ENCODE data around the gene RHOH.

Gene RHOH

GRCh38 chr4:40241026-40241425 lies 44.2 kb downstream of the RHOH start:
- no peak overlapping the region for H3K27ac ChIP-seq (ENCODE audit: extremely low read depth, low read depth, low read length)
- no peak for TF ChIP-seq ZSCAN30 (tag by site-specific recombination; IDR thresholded peaks at IDR 0.05)
- POLR2A ChIA-PET, result no interaction called here
- H3K36me3 ChIP-seq (ENCODE audit: control insufficient read depth in 2 of 2, insufficient read depth in 1 of 2, low read length in 2 of 2), result no peaks in the 10 kb centered on the region
- H3K4me3 ChIP-seq (ENCODE audit: low read depth, low read length), result no peak overlapping the region
- no peaks in the 10 kb centered on the region for H3K9me3 ChIP-seq (ENCODE audit: control insufficient read depth, insufficient read depth, low read depth, low read length)
- CTCF ChIA-PET, result no interaction called here
- H3K4me1 ChIP-seq (ENCODE audit: control insufficient read depth, insufficient read depth, low read length), result no peaks in the 10 kb centered on the region

GRCh38 chr4:40241941-40242340 lies 45.1 kb downstream of the RHOH start:
- CTCF ChIA-PET, result no interaction called here

GRCh38 chr4:40243386-40243948 lies 46.6 kb downstream of the RHOH start:
- no peak overlapping the region for H3K4me3 ChIP-seq (ENCODE audit: low read depth, low read length)
- no peaks in the 10 kb centered on the region for H3K9me3 ChIP-seq (ENCODE audit: control insufficient read depth, insufficient read depth, low read depth, low read length)
- TF ChIP-seq ZNF146 (tag by site-specific recombination; IDR thresholded peaks at IDR 0.05), result no peak
- CTCF ChIA-PET, result no interaction called here
- H3K36me3 ChIP-seq (ENCODE audit: control insufficient read depth in 2 of 2, insufficient read depth in 1 of 2, low read length in 2 of 2), result no peaks in the 10 kb centered on the region
- no peaks in the 10 kb centered on the region for H3K4me1 ChIP-seq (ENCODE audit: control insufficient read depth, insufficient read depth, low read length)
- H3K27ac ChIP-seq (ENCODE audit: extremely low read depth, low read depth, low read length), result no peak overlapping the region
- POLR2A ChIA-PET, result no interaction called here

More at GRCh38 chr4:40241941-40242340, 45.1 kb downstream of the RHOH start:
- TF ChIP-seq PRDM6 (tag by site-specific recombination; IDR thresholded peaks at IDR 0.05) (no peak), ZBTB17 (tag by site-specific recombination; IDR thresholded peaks at IDR 0.05) (no peak), ZNF670 (tag by site-specific recombination; IDR thresholded peaks at IDR 0.05; ENCODE audit: low read depth) (no peak), ZNF404 (tag by site-specific recombination; IDR thresholded peaks at IDR 0.05) (no peak), ZNF362 (tag by site-specific recombination; IDR thresholded peaks at IDR 0.05) (no peak), ZNF140 (tag by site-specific recombination; IDR thresholded peaks at IDR 0.05) (no peak), ZNF843 (tag by site-specific recombination; IDR thresholded peaks at IDR 0.05) (no peak)
- Histone ChIP-seq H3K27ac (ENCODE audit: extremely low read depth, low read depth, low read length) (no peak overlapping the region), H3K4me1 (ENCODE audit: control insufficient read depth, insufficient read depth, low read length) (no peaks in the 10 kb centered on the region), H3K9me3 (ENCODE audit: control insufficient read depth, insufficient read depth, low read depth, low read length) (no peaks in the 10 kb centered on the region), H3K36me3 (ENCODE audit: control insufficient read depth in 2 of 2, insufficient read depth in 1 of 2, low read length in 2 of 2) (no peaks in the 10 kb centered on the region), H3K4me3 (ENCODE audit: low read depth, low read length) (no peak overlapping the region)
- POLR2A ChIA-PET, result no interaction called here

- ChIA-PET CTCF (no interaction called here), POLR2A (no interaction called here)
- H3K4me1 ChIP-seq (ENCODE audit: control insufficient read depth, insufficient read depth, low read length), result no peaks in the 10 kb centered on the region
- H3K36me3 ChIP-seq (ENCODE audit: control insufficient read depth in 2 of 2, insufficient read depth in 1 of 2, low read length in 2 of 2), result no peaks in the 10 kb centered on the region
- no peaks in the 10 kb centered on the region for H3K9me3 ChIP-seq (ENCODE audit: control insufficient read depth, insufficient read depth, low read depth, low read length)
- no peak overlapping the region for H3K4me3 ChIP-seq (ENCODE audit: low read depth, low read length)
- no peak overlapping the region for H3K27ac ChIP-seq (ENCODE audit: extremely low read depth, low read depth, low read length)
- no peak for TF ChIP-seq ZNF600 (tag by site-specific recombination; IDR thresholded peaks at IDR 0.05)
- TF ChIP-seq ZNF274 (IDR thresholded peaks at IDR 0.05; ENCODE audit: low read length), result no peak
- no peak for TF ChIP-seq ZNF274 (tag by site-specific recombination; IDR thresholded peaks at IDR 0.05; ENCODE audit: borderline replicate concordance)
- no peak for TF ChIP-seq INSM2 (tag by site-specific recombination; IDR thresholded peaks at IDR 0.05)
- TF ChIP-seq ZNF362 (tag by site-specific recombination; IDR thresholded peaks at IDR 0.05), result no peak
- no peak for TF ChIP-seq ZFP69B (tag by site-specific recombination; IDR thresholded peaks at IDR 0.05)
- no peak for TF ChIP-seq PRDM4 (tag by site-specific recombination; IDR thresholded peaks at IDR 0.05)
- TF ChIP-seq ZNF837 (tag by site-specific recombination; IDR thresholded peaks at IDR 0.05), result no peak
- TF ChIP-seq OSR2 (tag by site-specific recombination; IDR thresholded peaks at IDR 0.05), result no peak
- TF ChIP-seq ZNF292 (tag by site-specific recombination; IDR thresholded peaks at IDR 0.05; ENCODE audit: borderline replicate concordance, low read depth), result no peak
Observed at GRCh38 chr4:40244606-40245005, 47.8 kb downstream of the RHOH start.
